AG09309 (cell line): Measurements from ENCODE around the gene ASB1.
"Not testable (repeated sequence)": the region's sequence is repeated elsewhere in the genome, so short reads cannot be mapped to it uniquely, and the experiment has no call there.

Experiments used
- DNase-seq: peaks from one replicate; pipeline ENCODE4 v3.0.0-alpha.2; 2010; ENCODE audit warnings: low read depth
- H3K4me3 ChIP-seq: 2 replicates; pipeline ENCODE4 v1.5.1; 2011; ENCODE audit warnings: mild to moderate bottlenecking, low read depth, low read length, moderate library complexity; ENCODE audit not compliant: control insufficient read depth
- TF ChIP-seq, protein P1 (sequence below): IDR thresholded peaks from 2 replicates; pipeline ENCODE4 v1.5.1; 2011; ENCODE audit warnings: mild to moderate bottlenecking, low read depth, low read length, inconsistent platforms; ENCODE audit not compliant: insufficient read depth, control insufficient read depth; ENCODE audit errors: missing control alignments

Gene ASB1

GRCh38 chr2:238435752-238436096 lies 9.0 kb downstream of the ASB1 start:
- H3K4me3 ChIP-seq: no peak overlapping the region
- TF ChIP-seq, protein P1, sequence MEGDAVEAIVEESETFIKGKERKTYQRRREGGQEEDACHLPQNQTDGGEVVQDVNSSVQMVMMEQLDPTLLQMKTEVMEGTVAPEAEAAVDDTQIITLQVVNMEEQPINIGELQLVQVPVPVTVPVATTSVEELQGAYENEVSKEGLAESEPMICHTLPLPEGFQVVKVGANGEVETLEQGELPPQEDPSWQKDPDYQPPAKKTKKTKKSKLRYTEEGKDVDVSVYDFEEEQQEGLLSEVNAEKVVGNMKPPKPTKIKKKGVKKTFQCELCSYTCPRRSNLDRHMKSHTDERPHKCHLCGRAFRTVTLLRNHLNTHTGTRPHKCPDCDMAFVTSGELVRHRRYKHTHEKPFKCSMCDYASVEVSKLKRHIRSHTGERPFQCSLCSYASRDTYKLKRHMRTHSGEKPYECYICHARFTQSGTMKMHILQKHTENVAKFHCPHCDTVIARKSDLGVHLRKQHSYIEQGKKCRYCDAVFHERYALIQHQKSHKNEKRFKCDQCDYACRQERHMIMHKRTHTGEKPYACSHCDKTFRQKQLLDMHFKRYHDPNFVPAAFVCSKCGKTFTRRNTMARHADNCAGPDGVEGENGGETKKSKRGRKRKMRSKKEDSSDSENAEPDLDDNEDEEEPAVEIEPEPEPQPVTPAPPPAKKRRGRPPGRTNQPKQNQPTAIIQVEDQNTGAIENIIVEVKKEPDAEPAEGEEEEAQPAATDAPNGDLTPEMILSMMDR: no peak
- no peak for DNase-seq

- H3K4me3 ChIP-seq: no peak overlapping the region
- TF ChIP-seq, protein P1: no peak
- DNase-seq: peak; percentile 92
Observed at GRCh38 chr2:238438856-238439849, 12.4 kb downstream of the ASB1 start.

DNA sequence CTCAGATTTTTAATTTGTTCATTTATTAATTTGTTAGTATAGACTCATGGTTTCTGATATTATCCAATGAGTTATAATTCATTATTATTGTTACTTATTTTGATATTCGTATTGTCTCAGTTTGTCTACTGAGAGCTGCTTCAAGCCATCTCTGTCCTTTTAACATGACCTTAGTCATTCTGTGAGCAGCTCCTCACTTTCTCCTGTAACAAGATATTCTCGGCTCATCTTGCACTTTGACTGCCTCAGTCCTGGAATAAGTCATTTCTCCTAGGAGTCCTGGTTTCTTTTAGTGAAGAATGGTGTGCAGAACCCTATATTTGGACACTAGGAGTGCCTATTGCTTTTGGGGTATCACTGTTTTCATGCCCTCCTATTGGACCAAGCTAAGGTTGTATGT lies 13.2 kb downstream of the ASB1 start:
- H3K4me3 ChIP-seq: no peak overlapping the region
- no peak for DNase-seq
- TF ChIP-seq, protein P1: no peak

DNA sequence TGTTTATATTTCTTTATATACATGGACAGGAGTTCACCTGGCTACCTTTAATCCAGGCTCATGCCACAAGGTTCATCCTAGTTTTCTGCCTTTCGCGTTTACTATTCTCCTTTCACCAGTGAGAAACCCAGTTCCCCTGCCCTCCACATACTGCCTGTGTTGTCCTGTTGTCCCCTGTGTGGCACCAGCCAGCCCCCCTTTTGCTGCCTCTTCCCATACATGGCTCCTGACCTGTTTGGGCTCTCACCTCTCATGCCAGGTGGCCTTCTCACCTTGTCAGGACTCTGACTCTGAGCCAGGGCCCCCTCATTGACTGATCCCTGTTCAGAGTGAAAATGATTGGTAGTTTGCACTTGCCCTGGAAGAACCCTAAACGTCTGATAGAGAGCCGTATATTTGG lies 13.6 kb downstream of the ASB1 start:
- H3K4me3 ChIP-seq: no peak overlapping the region
- no peak for DNase-seq
- TF ChIP-seq, protein P1: no peak

GRCh38 chr2:238440767-238441166 lies 14.0 kb downstream of the ASB1 start:
- no peak for DNase-seq
- no peak overlapping the region for H3K4me3 ChIP-seq
- TF ChIP-seq, protein P1: no peak

GRCh38 chr2:238441262-238442114 lies 14.8 kb downstream of the ASB1 start:
- H3K4me3 ChIP-seq: no peak overlapping the region
- DNase-seq: no peak
- TF ChIP-seq, protein P1: no peak

DNA sequence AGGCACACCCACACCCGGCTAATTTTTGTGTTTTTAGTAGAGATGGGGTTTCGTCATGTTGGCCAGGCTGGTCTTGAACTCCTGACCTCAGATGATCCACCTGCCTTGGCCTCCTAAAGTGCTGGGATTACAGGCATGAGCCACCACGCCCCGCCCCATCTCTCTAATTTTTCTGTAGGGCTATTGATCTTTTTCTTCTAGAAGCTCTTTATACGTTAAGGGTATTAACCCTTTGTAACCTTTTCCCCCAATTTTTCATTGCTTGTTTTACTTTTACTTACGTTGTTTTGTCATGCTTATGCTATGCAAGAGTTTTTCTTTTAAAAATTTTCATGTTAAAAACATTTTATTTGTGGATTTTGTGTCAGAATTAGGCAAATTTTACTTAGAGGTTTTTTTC lies 15.5 kb downstream of the ASB1 start:
- not testable (repeated sequence) for DNase-seq, H3K4me3 ChIP-seq
